CD8-positive, alpha-beta memory T cell (primary cell): Measurements from ENCODE around the gene KRIT1. TPM values are rescaled to one million over a fixed set of nuclear protein-coding genes. Genes with fewer than 3 reads are reported as not detected.
"Not testable (repeated sequence)": the region's sequence is repeated elsewhere in the genome, so short reads cannot be mapped to it uniquely, and the experiment has no call there.

Source experiments
- CTCF ChIA-PET: fragments of 350-600 bp; sonication (Branson Sonifier 250); formaldehyde crosslinking; loops from one replicate; lab custom pipeline; 2021; ENCODE audit warnings: antibody characterized with exemption; lab: Charles Lee
- POLR2A ChIA-PET: fragments of 350-600 bp; sonication (Branson Sonifier 250); formaldehyde crosslinking; loops from one replicate; lab custom pipeline; 2021; ENCODE audit warnings: antibody characterized with exemption; lab: Charles Lee
- DNase-seq, 5 donors: peaks; one replicate each; pipeline versions ENCODE4 v3.0.0 to v3.0.0-alpha.2; 2020 to 2022; ENCODE audit warnings: mixed read lengths in 1 of 5
- H3K27ac ChIP-seq: one replicate; pipeline ENCODE4 v1.7.0; 2013; ENCODE audit warnings: low read depth, mild to moderate bottlenecking, low read length, moderate library complexity
- H3K27me3 ChIP-seq: 2 replicates; pipeline ENCODE4 v1.7.0; 2013; ENCODE audit warnings: low read length, mild to moderate bottlenecking; ENCODE audit not compliant: insufficient read depth, poor library complexity, severe bottlenecking
- H3K36me3 ChIP-seq: 2 replicates; pipeline ENCODE4 v1.7.0; 2013; ENCODE audit warnings: mild to moderate bottlenecking, low read length, moderate library complexity; ENCODE audit not compliant: insufficient read depth
- H3K4me1 ChIP-seq: 2 replicates; pipeline ENCODE4 v1.7.0; 2013; ENCODE audit warnings: mild to moderate bottlenecking, low read length, moderate library complexity; ENCODE audit not compliant: insufficient read depth
- H3K4me3 ChIP-seq: 2 replicates; pipeline ENCODE4 v1.7.0; 2013; ENCODE audit warnings: mild to moderate bottlenecking, low read length
- H3K9me3 ChIP-seq: 2 replicates; pipeline ENCODE4 v1.7.0; 2013; ENCODE audit warnings: mild to moderate bottlenecking, low read length
- H3K27ac Mint-ChIP-seq, 8 donors: one replicate each; pipeline ENCODE4 v1.8.0; 2020 to 2021; ENCODE audit warnings: mixed read lengths in 8 of 8, mild to moderate bottlenecking in 6 of 8, inconsistent platforms in 3 of 8, moderate library complexity in 3 of 8
- H3K27me3 Mint-ChIP-seq, 2 donors: one replicate each; pipeline ENCODE4 v1.8.0; 2020 to 2021; ENCODE audit warnings: mixed read lengths in 2 of 2, mild to moderate bottlenecking in 1 of 2, moderate library complexity in 1 of 2
- H3K36me3 Mint-ChIP-seq, 3 donors: one replicate each; pipeline ENCODE4 v1.8.0; 2020 to 2021; ENCODE audit warnings: mixed read lengths in 3 of 3, inconsistent platforms in 1 of 3, mild to moderate bottlenecking in 1 of 3
- H3K4me1 Mint-ChIP-seq, 3 donors: one replicate each; pipeline ENCODE4 v1.8.0; 2020 to 2021; ENCODE audit warnings: mixed read lengths in 3 of 3, inconsistent platforms in 1 of 3, mild to moderate bottlenecking in 1 of 3
- H3K4me3 Mint-ChIP-seq, 7 donors: one replicate each; pipeline ENCODE4 v1.8.0; 2020 to 2021; ENCODE audit warnings: mixed read lengths in 7 of 7, mild to moderate bottlenecking in 6 of 7, moderate library complexity in 4 of 7, inconsistent platforms in 2 of 7
- H3K9me3 Mint-ChIP-seq, 5 donors: one replicate each; pipeline ENCODE4 v1.8.0; 2020 to 2022; ENCODE audit warnings: mixed read lengths in 5 of 5, mild to moderate bottlenecking in 3 of 5, moderate library complexity in 2 of 5, inconsistent platforms in 1 of 5
- polyA plus RNA-seq: library from polyadenylated mRNA; unstranded; fragments of 300-500 nt; fragmentation: Illumina TruSeq; gene quantifications from one replicate; pipeline ENCODE4 v1.2.3, GENCODE V29; 2021
- total RNA-seq, 2 experiments: library from RNA; stranded (reverse); gene quantifications; one replicate each; pipeline ENCODE4 v1.2.3, GENCODE V29; 2021

KRIT1 gene
- total and polyA plus RNA-seq, 3 experiments from 2014 or later = 18.3 to 48.3 (median 44.6) TPM

DNA sequence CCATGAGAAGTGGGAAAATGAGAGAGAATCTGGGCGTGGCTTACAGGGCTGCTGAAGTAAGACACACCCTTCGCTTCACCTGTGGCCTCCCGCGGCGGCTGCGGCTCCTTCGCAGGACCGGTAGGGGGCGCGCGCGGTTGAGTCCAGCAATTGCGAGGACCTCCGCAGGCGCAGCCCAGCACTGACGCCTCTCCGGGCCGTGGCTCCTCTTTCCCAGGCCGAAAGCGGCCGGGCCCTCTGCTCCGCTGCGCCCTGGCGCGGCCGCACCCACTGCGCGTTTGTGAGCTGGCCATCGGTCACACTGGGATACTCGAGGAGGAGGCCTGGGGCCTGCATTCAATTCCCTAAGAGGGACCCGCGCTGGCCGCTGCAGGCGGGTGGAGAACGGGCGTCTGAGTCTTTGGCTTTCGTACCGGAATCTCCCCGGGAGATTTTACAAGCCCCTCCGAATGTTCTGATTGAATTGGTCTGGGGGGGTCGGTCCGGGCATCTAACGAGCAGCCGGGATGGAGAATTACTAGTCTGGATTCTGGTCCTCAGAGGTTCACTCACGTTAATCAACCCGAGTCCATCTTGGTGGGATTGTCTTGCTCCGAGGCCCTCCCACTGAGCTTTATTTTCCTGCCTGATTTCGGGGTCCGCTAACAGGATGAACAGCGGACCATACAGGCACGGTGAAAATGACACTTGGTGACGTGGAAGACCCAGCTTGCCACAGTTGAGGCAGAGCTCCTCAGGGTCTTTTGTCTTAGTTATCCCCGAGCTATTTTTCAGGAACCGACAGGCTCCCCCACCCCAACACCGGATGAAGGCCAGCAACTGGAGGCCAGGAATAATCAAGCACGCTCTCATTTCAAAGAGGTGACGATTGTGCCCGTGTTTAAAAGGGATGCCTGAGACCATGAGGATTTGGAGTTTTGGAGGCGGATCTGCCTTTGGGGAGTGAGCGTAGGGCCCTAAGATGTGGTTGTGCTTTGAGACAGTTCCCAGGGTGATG lies 66.5 kb downstream of the KRIT1 start, which contains the start of gene LRRD1:
Gene LRRD1, minus strand, starts transcription at position 215 of the 997 bp plus-strand sequence. CDS start 13,940 bp downstream, outside the sequence.
- H3K36me3 Mint-ChIP-seq = no peaks in the 10 kb centered on the region
- H3K4me1 Mint-ChIP-seq = peaks cover 6 to 13% (median 12%) of the 10 kb centered on the region in 3 donors
- H3K4me3 Mint-ChIP-seq = peak within 1 kb of the TSS; percentile 44 to 92 (median 80)
- Histone ChIP-seq H3K9me3 (no peaks in the 10 kb centered on the region), H3K4me1 (peaks cover 6% of the 10 kb centered on the region), H3K4me3 (peak within 1 kb of the TSS; percentile 53), H3K36me3 (no peaks in the 10 kb centered on the region), H3K27ac (no peak within 1 kb of the TSS), H3K27me3 (no peaks in the 10 kb centered on the region)
- H3K27me3 Mint-ChIP-seq = peaks cover 0 to 7% of the 10 kb centered on the region in 2 donors
- CTCF ChIA-PET = interaction anchor here (0.7 to 1.7 kb wide), 12 partner anchors 11 to 349 kb away, joined by 3 to 9 read pairs (median 4); partner anchors contain the start of genes ANKIB1, CYP51A1, GATAD1 and KRIT1
- peak; percentile 81 to 89 (median 87) for DNase-seq
- POLR2A ChIA-PET = interaction anchor here (1.5 kb wide), 1 partner anchor 45 kb away, joined by 4 read pairs; the partner anchor contains the start of gene CYP51A1
- peaks cover 0 to 4% (median 2%) of the 10 kb centered on the region in 5 donors for H3K9me3 Mint-ChIP-seq
- H3K27ac Mint-ChIP-seq = peak within 1 kb of the TSS in 4 of 8 donors; percentile 39 to 70 (median 56)

- Histone ChIP-seq H3K27ac (no peak overlapping the region), H3K9me3 (no peaks in the 10 kb centered on the region), H3K4me3 (no peak overlapping the region), H3K4me1 (peaks cover 6% of the 10 kb centered on the region), H3K36me3 (no peaks in the 10 kb centered on the region), H3K27me3 (no peaks in the 10 kb centered on the region)
- Mint-ChIP-seq H3K27me3 (peaks cover 0 to 11% of the 10 kb centered on the region in 2 donors), H3K27ac (no peak overlapping the region), H3K36me3 (no peaks in the 10 kb centered on the region), H3K9me3 (peaks cover 0 to 3% (median 0%) of the 10 kb centered on the region in 5 donors), H3K4me3 (no peak overlapping the region), H3K4me1 (peaks cover 6 to 13% (median 12%) of the 10 kb centered on the region in 3 donors)
- POLR2A ChIA-PET = no interaction called here
- CTCF ChIA-PET = interaction anchor here (1.2 kb wide), 1 partner anchor 16 kb away, joined by 4 read pairs; no protein-coding TSS in a partner anchor
- no peak for DNase-seq
Measured at GRCh38 chr7:92177362-92177761, 68.4 kb downstream of the KRIT1 start.

DNA sequence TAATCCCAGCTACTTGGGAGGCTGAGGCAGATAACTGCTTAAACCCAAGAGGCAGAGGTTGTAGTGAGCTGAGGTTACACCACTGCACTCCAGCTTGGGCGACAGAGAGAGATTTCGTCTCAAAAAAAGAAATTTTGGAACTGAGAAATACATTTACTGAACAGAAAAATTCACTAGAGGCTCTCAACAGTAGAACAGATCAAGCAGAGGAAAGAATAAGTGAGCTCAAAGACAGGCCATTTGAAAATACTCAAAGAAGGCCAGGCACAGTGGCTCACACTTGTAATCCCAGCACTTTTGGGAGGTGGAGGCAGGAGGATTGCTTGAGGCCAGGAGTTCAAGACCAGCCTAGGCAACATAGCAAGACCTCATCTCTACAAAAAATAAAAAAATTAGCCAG lies 76.2 kb downstream of the KRIT1 start:
- H3K36me3 ChIP-seq, H3K27ac Mint-ChIP-seq, H3K9me3 Mint-ChIP-seq, H3K4me1 ChIP-seq, H3K27me3 ChIP-seq, H3K36me3 Mint-ChIP-seq, H3K4me1 Mint-ChIP-seq, H3K9me3 ChIP-seq, H3K4me3 Mint-ChIP-seq, DNase-seq, H3K4me3 ChIP-seq, CTCF ChIA-PET, POLR2A ChIA-PET, H3K27ac ChIP-seq: not testable (repeated sequence)
- H3K27me3 Mint-ChIP-seq = peaks cover 4 to 17% of the 10 kb centered on the region in 2 donors

DNA sequence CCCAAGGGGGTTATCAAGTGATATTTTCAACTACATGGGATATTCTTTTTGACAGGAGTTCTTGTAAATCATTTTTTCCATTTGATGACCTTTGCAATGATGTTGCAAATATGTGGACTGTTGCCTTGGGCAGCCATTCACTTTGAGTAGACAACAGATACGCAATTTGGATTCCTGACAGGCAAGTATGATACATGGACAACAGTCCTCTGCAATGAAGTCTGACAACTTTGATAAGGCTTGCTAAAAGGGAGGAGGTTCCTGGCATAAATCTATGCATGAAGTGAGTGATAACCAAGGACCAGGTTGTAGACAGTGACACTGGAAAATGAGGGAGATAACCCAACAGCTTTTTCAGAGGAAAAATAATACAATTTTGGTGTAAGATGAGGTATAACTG lies 84.4 kb downstream of the KRIT1 start:
- ChIA-PET CTCF (no interaction called here), POLR2A (no interaction called here)
- H3K36me3 Mint-ChIP-seq = no peaks in the 10 kb centered on the region

GRCh38 chr7:92158660-92159575 lies 86.8 kb downstream of the KRIT1 start:
- Histone ChIP-seq H3K4me3 (no peak overlapping the region), H3K27ac (no peak overlapping the region), H3K4me1 (no peaks in the 10 kb centered on the region), H3K9me3 (no peaks in the 10 kb centered on the region), H3K36me3 (no peaks in the 10 kb centered on the region), H3K27me3 (no peaks in the 10 kb centered on the region)
- Mint-ChIP-seq H3K27me3 (peaks cover 10 to 20% of the 10 kb centered on the region in 2 donors), H3K4me3 (no peak overlapping the region), H3K36me3 (no peaks in the 10 kb centered on the region), H3K9me3 (no peaks in the 10 kb centered on the region), H3K27ac (no peak overlapping the region), H3K4me1 (peaks cover 0 to 2% (median 0%) of the 10 kb centered on the region in 3 donors)
- DNase-seq = no peak
- CTCF ChIA-PET = no interaction called here
- POLR2A ChIA-PET = no interaction called here

More for the DNA sequence above, 84.4 kb downstream of the KRIT1 start:
- no peaks in the 10 kb centered on the region for H3K9me3 Mint-ChIP-seq
- Histone ChIP-seq H3K9me3 (no peaks in the 10 kb centered on the region), H3K27ac (no peak overlapping the region), H3K4me1 (no peaks in the 10 kb centered on the region), H3K4me3 (no peak overlapping the region), H3K36me3 (no peaks in the 10 kb centered on the region), H3K27me3 (no peaks in the 10 kb centered on the region)
- H3K27me3 Mint-ChIP-seq = peaks cover 10 to 15% of the 10 kb centered on the region in 2 donors
- no peak overlapping the region for H3K27ac Mint-ChIP-seq
- DNase-seq = no peak
- peaks cover 0 to 2% (median 0%) of the 10 kb centered on the region in 3 donors for H3K4me1 Mint-ChIP-seq
- H3K4me3 Mint-ChIP-seq = no peak overlapping the region

- CTCF ChIA-PET = no interaction called here
- POLR2A ChIA-PET = interaction anchor here (0.7 kb wide), 1 partner anchor 1856 kb away, joined by 3 read pairs; no protein-coding TSS in a partner anchor
Measured at GRCh38 chr7:92156990-92157389, 88.7 kb downstream of the KRIT1 start.

GRCh38 chr7:92155108-92155739 lies 90.5 kb downstream of the KRIT1 start:
- Mint-ChIP-seq H3K36me3 (no peaks in the 10 kb centered on the region), H3K4me3 (no peak overlapping the region), H3K4me1 (peaks cover 0 to 2% (median 0%) of the 10 kb centered on the region in 3 donors), H3K27me3 (peaks cover 0 to 5% of the 10 kb centered on the region in 2 donors), H3K9me3 (no peaks in the 10 kb centered on the region), H3K27ac (no peak overlapping the region)
- CTCF ChIA-PET = no interaction called here
- H3K27me3 ChIP-seq = no peaks in the 10 kb centered on the region
- H3K9me3 ChIP-seq = no peaks in the 10 kb centered on the region
- no peak for DNase-seq
- H3K4me1 ChIP-seq = no peaks in the 10 kb centered on the region
- POLR2A ChIA-PET = no interaction called here
- H3K36me3 ChIP-seq = no peaks in the 10 kb centered on the region
- H3K4me3 ChIP-seq = no peak overlapping the region
- H3K27ac ChIP-seq = no peak overlapping the region

More at GRCh38 chr7:92156990-92157389, 88.7 kb downstream of the KRIT1 start:
- H3K4me3 Mint-ChIP-seq = no peak overlapping the region
- peaks cover 0 to 2% (median 0%) of the 10 kb centered on the region in 3 donors for H3K4me1 Mint-ChIP-seq
- Histone ChIP-seq H3K9me3 (no peaks in the 10 kb centered on the region), H3K36me3 (no peaks in the 10 kb centered on the region), H3K27me3 (no peaks in the 10 kb centered on the region), H3K27ac (no peak overlapping the region), H3K4me3 (no peak overlapping the region), H3K4me1 (no peaks in the 10 kb centered on the region)
- no peak overlapping the region for H3K27ac Mint-ChIP-seq
- H3K36me3 Mint-ChIP-seq = no peaks in the 10 kb centered on the region
- H3K27me3 Mint-ChIP-seq = peaks cover 7 to 14% of the 10 kb centered on the region in 2 donors
- H3K9me3 Mint-ChIP-seq = no peaks in the 10 kb centered on the region
- no peak for DNase-seq
